IPS-15b (cell line): ENCODE results near the gene DDX23.
A peak's percentile ranks its signal among the peaks of the same experiment; 100 is the strongest.
"Not testable (repeated sequence)": the region's sequence is repeated elsewhere in the genome, so short reads cannot be mapped to it uniquely, and the experiment has no call there.

Experiments used
- H3K27me3 ChIP-seq: one replicate; pipeline ENCODE4 v1.6.1; 2013; ENCODE audit warnings: low read length; ENCODE audit not compliant: control insufficient read depth, insufficient read depth
- H3K36me3 ChIP-seq: one replicate; pipeline ENCODE4 v1.6.1; 2013; ENCODE audit warnings: low read length; ENCODE audit not compliant: control insufficient read depth, insufficient read depth
- H3K4me1 ChIP-seq: one replicate; pipeline ENCODE4 v1.6.1; 2013; ENCODE audit warnings: mild to moderate bottlenecking, low read length; ENCODE audit not compliant: control insufficient read depth, insufficient read depth
- H3K4me3 ChIP-seq: one replicate; pipeline ENCODE4 v1.5.1; 2013; ENCODE audit warnings: low read depth, low read length
- H3K9ac ChIP-seq: one replicate; pipeline ENCODE4 v1.6.1; 2013; ENCODE audit warnings: low read depth, mild to moderate bottlenecking, low read length
- H3K9me3 ChIP-seq: one replicate; pipeline ENCODE4 v1.6.1; 2013; ENCODE audit warnings: mild to moderate bottlenecking, low read length; ENCODE audit not compliant: control insufficient read depth, insufficient read depth

The DDX23 gene

GRCh38 chr12:48859607-48860006 lies 7.6 kb upstream of the DDX23 start:
- H3K4me1 ChIP-seq, result peaks cover 9% of the 10 kb centered on the region
- no peaks in the 10 kb centered on the region for H3K9me3 ChIP-seq
- H3K36me3 ChIP-seq, result peaks cover 37% of the 10 kb centered on the region
- H3K27me3 ChIP-seq, result no peaks in the 10 kb centered on the region
- no peak overlapping the region for H3K4me3 ChIP-seq
- no peak overlapping the region for H3K9ac ChIP-seq

- H3K9me3 ChIP-seq, result no peaks in the 10 kb centered on the region
- no peak overlapping the region for H3K9ac ChIP-seq
- H3K4me3 ChIP-seq, result no peak overlapping the region
- peaks cover 3% of the 10 kb centered on the region for H3K4me1 ChIP-seq
- H3K36me3 ChIP-seq, result peaks cover 37% of the 10 kb centered on the region
- H3K27me3 ChIP-seq, result no peaks in the 10 kb centered on the region
Measured at GRCh38 chr12:48858043-48858442, 6.1 kb upstream of the DDX23 start.

- Histone ChIP-seq H3K4me1 (peaks cover 7% of the 10 kb centered on the region), H3K36me3 (peaks cover 37% of the 10 kb centered on the region), H3K4me3 (no peak overlapping the region), H3K27me3 (no peaks in the 10 kb centered on the region), H3K9ac (no peak overlapping the region), H3K9me3 (no peaks in the 10 kb centered on the region)
Measured at GRCh38 chr12:48857278-48857994, 5.5 kb upstream of the DDX23 start.

DNA sequence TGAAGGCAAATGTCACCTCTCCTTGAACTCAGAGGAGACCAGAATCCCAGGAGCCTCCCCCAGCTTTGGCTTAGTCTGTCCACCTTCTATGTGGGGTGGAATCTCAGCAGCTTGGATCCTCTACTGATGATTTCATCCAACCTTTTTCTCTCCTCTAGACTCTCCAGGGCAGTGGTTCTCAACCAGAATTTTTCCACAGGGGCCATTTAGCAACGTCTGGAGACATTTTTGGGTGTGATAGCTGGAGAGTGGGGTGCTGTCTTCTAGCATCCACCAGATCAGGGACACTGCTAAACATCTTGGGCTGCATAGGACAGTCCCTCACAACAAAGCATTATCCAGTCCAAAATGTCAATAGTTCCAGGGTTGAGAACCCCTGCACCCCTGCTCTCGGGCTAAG lies 4.4 kb upstream of the DDX23 start:
- Histone ChIP-seq H3K4me1 (peaks cover 7% of the 10 kb centered on the region), H3K9ac (no peak overlapping the region), H3K36me3 (peaks cover 27% of the 10 kb centered on the region), H3K9me3 (no peaks in the 10 kb centered on the region), H3K4me3 (no peak overlapping the region), H3K27me3 (no peaks in the 10 kb centered on the region)

DNA sequence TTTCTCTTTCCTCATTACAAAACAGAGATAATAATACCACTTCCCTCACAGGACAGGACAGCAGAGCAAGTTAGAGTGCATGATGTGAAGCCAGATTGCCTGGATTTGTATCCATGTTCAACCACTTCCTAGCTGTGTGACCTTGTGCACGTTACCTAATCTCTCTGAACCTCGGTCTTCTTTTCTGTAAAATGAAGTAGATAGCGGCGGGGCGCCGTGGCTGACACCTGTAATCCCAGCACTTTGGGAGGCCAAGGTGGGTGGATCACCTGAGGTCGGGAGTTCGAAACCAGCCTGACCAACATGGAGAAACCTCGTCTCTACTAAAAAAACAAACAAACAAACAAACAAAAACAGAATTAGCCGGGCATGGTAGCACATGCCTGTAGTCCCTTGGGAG lies 3.0 kb upstream of the DDX23 start:
- not testable (repeated sequence) for H3K9me3 ChIP-seq, H3K4me1 ChIP-seq, H3K4me3 ChIP-seq, H3K27me3 ChIP-seq, H3K9ac ChIP-seq
- H3K36me3 ChIP-seq, result peaks cover 13% of the 10 kb centered on the region

DNA sequence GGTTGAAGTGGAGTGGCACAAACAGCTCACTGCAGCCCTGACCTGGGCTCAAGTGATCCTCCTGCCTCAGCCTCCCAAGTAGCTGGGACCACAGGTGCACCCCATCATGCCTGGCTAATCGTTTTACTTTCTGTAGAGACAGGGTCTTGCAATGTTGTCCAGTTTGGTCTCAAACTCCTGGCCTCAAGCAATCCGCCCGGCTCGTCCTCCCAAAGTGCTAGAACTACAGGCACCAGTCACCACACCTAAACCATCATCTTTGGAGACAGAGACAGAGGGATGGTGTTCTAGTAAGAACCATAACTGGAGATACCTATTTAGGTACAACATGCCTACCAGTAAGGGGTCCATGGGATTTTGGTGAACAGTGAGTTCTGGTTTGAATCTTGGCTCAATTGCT lies 2.5 kb upstream of the DDX23 start:
- H3K4me1 ChIP-seq, result peaks cover 7% of the 10 kb centered on the region
- peaks cover 11% of the 10 kb centered on the region for H3K36me3 ChIP-seq
- H3K9ac ChIP-seq, result no peak overlapping the region
- no peaks in the 10 kb centered on the region for H3K9me3 ChIP-seq
- no peaks in the 10 kb centered on the region for H3K27me3 ChIP-seq
- H3K4me3 ChIP-seq, result no peak overlapping the region

- H3K4me1 ChIP-seq, result peaks cover 7% of the 10 kb centered on the region
- H3K36me3 ChIP-seq, result peaks cover 8% of the 10 kb centered on the region
- no peaks in the 10 kb centered on the region for H3K9me3 ChIP-seq
- H3K9ac ChIP-seq, result no peak overlapping the region
- no peaks in the 10 kb centered on the region for H3K27me3 ChIP-seq
- peak overlapping the region; percentile 94 for H3K4me3 ChIP-seq
Measured at GRCh38 chr12:48852734-48853688, 1.0 kb upstream of the DDX23 start.

DNA sequence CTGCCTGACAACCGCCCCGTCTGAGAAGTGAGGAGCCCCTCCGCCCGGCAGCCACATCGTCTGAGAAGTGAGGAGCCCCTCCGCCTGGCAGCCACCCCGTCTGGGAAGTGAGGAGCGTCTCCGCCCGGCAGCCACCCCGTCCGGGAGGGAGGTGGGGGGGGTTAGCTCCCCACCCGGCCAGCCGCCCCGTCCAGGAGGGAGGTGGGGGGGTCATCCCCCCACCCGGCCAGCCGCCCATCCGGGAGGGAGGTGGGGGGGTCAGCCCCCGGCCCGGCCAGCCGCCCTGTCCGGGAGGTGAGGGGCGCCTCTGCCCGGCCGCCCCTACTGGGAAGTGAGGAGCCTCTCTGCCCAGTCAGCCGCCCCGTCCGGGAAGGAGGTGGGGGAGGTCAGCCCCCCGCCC lies 9.9 kb downstream of the DDX23 start:
- peaks cover 39% of the 10 kb centered on the region for H3K36me3 ChIP-seq
- H3K4me3 ChIP-seq, H3K9me3 ChIP-seq, H3K4me1 ChIP-seq, H3K27me3 ChIP-seq, H3K9ac ChIP-seq: not testable (repeated sequence)

- Histone ChIP-seq H3K4me1 (no peaks in the 10 kb centered on the region), H3K9me3 (no peaks in the 10 kb centered on the region), H3K27me3 (no peaks in the 10 kb centered on the region), H3K9ac (no peak overlapping the region), H3K4me3 (no peak overlapping the region), H3K36me3 (peaks cover 49% of the 10 kb centered on the region)
Measured at GRCh38 chr12:48838048-48838447, 13.9 kb downstream of the DDX23 start.

DNA sequence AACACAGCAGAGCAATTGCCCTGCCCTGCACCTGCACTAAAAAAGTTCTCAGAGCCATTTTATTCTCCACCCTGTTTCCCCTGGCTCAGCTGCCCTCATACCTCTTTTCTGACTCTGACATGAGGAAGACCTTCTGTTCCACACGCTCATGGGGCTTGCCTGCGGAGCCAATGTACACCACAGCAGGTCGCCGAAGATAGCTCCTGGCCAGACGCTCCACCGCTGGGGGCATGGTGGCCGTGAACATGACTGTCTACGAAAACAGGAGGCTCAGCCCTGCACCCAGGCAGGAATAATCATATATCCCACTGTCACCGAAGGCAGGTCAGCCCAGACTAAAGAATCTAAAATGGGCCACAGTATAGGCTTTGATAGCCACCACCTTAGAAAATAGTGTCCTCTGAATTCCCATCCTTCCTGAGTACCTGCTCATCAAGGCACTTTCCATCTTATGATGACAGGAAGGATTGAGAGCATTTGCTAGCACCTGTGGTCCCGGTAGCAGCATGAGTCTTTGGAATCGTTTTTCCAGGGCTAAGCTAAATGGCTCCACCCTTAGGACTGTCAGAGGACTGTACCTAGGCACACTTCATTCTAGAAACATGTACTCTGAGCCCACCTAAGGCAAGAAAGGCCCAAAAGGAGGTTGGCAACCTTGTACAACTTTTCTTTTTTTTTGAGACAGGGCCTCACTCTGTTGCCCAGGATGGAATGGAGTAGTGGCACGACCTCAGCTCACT lies 19.5 kb downstream of the DDX23 start:
- peaks cover 77% of the 10 kb centered on the region for H3K36me3 ChIP-seq
- H3K27me3 ChIP-seq, result no peaks in the 10 kb centered on the region
- no peak overlapping the region for H3K4me3 ChIP-seq
- H3K4me1 ChIP-seq, result no peaks in the 10 kb centered on the region
- H3K9ac ChIP-seq, result no peak overlapping the region
- no peaks in the 10 kb centered on the region for H3K9me3 ChIP-seq

DNA sequence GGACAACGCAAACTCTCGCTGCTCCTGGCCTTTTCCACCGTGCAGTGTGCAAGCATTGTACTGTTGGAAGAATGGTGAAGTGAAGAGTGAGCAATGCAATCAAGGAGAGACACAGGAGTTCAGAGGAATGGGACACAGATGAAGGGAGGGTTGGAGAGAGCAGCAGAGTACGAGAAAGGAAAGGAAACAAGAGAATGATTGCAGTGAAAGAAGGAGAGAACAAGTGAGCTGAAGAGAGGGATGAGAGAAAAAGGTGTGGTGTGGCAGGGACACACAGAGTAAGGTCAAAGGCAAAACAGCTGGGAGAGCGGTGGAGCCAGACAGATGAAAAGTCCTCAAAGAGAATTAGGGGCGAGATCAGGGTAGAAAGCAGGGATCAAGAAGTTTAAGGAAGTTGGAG lies 20.7 kb downstream of the DDX23 start:
- Histone ChIP-seq H3K9me3 (no peaks in the 10 kb centered on the region), H3K4me3 (no peak overlapping the region), H3K36me3 (peaks cover 69% of the 10 kb centered on the region), H3K9ac (no peak overlapping the region), H3K4me1 (no peaks in the 10 kb centered on the region), H3K27me3 (no peaks in the 10 kb centered on the region)
